GM18511 (cell line): ENCODE data around the gene PHKB.

ENCODE experiments used
- ATAC-seq: cut with Tn5 transposase; IDR thresholded peaks from one replicate; pipeline ENCODE4 v1.9.1; 2021; ENCODE audit warnings: mild to moderate bottlenecking, moderate library complexity; ENCODE audit not compliant: unreplicated experiment

Gene PHKB

GRCh38 chr16:47617732-47618131 is 156.6 kb downstream of the PHKB start:
- ATAC-seq, result no peak

DNA sequence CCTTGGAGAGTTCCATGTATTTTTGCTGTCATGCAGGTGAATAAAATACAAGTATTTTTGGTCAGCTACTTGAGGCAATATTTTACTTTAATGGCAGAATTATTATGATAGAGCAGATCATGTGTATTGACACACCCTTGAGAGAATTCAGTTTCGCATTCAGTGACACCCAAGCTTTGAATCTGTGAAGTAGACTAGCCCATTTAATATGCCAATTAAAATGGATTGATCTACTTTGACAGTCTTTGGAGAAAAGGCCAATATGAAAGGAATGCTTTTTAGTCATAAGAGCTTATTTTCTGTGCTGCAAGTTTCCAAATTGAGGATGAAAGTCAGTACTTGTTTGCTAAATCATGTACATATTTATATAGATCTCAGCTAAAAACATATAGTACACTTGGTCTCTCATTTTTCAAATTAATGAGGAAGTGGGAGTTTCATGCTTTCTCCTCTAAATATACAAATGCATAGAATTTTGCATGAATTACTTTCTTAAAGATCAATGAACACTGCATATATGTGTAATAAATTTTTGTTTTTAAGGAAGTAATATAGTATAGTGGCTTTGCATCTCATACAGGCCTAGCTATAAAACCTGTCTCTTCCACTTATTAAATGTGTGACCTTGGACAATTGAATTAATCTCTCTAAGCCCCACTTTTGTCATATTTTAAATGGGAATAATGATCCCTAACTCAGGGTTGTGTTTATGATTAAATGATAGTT is 161.5 kb downstream of the PHKB start:
- ATAC-seq, result no peak

DNA sequence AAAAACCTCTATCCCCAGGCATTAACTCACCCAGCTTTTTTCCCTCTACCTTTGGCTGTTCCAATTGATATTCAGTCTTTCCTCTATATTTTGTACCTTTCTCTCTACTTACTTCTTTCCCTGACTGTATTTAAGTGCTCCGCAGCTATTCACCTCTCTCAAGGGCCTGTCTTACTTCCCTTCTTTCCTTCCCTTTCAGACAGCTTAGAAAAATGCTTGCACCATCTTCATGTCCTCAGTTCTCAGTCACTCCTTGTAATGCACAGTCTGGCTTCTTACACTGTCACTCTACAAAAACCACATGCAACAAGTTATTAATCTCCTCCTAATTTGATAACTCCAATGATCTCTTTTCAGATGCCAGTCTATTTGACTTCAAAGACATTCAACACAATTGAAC is 163.4 kb downstream of the PHKB start:
- no peak for ATAC-seq

- no peak for ATAC-seq
Measured at GRCh38 chr16:47625115-47625567, 164.0 kb downstream of the PHKB start.

DNA sequence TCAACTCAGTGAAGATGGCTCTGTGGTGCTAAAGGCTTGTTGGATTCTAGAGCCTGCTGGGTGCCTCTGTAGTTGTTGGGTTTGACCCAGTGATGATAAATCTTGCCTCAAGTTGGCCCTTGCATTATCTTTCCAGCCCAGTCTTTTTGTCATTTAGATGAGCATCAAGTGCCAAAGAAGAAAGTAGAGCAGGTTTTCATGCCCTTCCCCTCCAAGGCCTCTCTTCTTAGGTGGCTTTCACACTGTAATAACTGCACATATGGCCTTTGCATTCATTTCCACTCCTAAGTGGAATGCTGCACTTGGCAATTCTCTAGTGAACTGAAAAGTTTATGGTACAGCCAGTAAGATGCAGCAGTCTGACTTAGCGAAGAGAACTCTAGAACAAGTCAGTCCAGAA is 165.1 kb downstream of the PHKB start:
- ATAC-seq, result no peak

DNA sequence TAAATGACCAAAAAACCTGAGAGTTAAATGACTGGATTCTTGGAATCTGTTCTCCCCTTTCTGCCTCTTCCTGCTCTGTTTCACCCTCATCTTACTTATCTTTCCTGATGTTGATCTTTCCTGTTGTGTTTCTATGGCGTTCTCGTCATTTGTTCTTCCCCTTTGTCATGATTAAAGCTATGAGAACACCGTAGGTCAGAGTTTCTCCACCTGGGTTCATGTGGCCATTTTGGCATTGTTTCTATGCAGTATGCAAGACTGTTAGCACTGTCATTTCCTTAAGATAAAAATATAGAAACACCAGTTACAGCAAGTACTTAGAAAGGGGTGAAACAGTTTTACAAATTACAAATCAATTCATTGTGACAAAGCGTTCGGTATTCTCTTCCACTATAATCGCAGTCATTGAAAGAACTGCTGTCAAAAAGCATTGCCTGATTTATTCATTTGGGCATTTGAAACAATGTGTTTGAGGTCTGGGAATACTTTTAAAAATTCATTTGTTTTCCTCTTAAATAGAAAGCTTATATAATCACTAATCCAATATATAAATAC is 166.0 kb downstream of the PHKB start:
- ATAC-seq, result no peak

DNA sequence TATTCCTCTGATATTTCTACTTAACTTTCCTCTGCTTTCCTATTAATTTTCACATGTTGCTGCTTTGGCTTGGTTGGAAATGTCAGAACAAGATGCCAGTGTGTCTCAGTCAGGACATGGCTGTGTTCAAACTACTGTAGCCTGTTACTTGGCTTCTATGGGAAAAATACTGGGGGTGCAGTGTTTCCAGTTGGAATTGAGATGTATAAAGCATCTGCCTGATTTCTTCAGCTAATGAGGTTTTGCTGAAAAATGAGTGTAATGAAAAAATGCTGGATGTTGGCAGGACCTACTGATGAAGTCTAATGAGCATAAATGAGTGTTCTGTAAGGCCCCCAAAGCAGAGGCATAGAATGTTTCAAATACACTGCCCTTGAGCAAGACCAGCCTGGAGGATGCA is 166.6 kb downstream of the PHKB start:
- ATAC-seq, result no peak

- no peak for ATAC-seq
Measured at GRCh38 chr16:47631131-47631530, 170.0 kb downstream of the PHKB start.

DNA sequence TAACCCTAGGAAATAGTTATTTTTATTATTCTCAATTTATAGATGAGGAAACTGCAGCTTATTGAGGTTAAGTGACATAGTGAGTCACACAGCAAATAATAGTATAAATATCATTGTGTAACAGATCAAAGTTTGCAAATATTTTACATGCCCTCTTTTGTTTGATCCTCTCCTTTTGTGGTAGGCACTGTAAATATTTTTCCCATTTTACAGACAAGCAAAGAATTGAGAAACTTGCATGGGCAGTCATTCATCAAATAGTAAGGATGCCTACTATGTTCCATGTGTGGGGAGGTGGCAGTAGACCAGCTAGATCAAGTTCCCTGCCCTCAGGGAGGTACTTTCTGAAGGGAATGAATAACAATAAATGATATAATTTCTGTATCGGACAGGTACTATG is 173.0 kb downstream of the PHKB start:
- ATAC-seq, result no peak

GRCh38 chr16:47634727-47635126 is 173.6 kb downstream of the PHKB start:
- no peak for ATAC-seq

- ATAC-seq, result no peak
Measured at GRCh38 chr16:47636501-47637099, 175.5 kb downstream of the PHKB start.

- ATAC-seq, result no peak
Measured at GRCh38 chr16:47638175-47638574, 177.0 kb downstream of the PHKB start.

DNA sequence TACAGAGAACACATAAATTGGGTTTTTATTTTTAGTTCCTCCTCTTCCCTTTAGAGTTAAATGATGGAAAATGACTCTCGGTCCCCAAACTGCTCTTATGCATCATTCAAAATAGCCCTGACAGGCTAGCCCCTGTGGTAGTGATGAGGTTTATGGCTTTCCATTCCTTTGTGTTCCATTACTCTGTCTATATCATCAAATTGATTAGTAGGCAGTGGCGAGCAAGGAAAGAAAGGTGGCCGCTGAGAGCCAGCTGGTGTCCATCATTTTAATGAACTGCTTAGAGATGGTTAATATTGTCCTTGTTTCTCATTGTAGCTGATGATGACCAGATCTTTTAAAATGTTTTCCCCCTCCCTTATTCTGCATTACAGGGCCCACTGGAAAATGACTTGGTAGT is 179.5 kb downstream of the PHKB start:
- no peak for ATAC-seq

- ATAC-seq, result no peak
Measured at GRCh38 chr16:47643323-47644000, 182.3 kb downstream of the PHKB start.

DNA sequence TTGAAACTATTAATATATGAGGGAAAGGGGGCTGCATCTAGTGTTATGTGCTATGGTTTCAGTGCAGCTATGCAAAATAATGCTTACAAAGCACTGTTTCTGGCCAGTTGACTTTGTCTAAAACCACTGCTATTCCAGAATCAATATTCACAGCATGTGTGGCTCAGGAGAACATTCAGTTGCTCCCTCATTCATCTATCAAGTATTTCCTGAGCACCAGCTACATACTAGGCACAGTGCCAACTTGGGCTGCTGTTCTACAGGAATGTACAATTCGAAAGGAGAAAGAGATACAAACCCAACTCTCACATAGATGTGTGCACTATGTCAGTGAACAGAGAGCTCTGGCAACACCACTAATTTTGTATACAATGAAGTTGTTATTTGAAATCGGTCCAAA is 183.0 kb downstream of the PHKB start:
- ATAC-seq, result no peak

DNA sequence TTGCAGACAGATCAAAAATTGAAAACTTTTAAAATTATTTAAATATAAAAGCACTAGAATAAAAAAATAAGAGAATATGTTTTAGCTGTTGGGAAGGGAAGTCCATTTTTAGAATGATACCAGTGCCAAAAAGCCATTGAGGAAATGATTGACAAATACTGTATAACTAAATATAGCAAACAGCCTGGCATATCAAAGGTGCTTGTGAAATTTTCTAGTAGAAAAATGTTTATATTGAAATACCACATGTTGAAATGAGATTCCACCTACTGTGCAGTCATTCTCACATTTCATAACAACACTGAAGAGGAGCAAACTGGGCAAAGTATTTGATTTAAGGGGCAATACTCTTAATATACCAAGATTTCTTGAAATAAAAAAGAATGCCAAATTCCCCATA is 183.5 kb downstream of the PHKB start:
- no peak for ATAC-seq

DNA sequence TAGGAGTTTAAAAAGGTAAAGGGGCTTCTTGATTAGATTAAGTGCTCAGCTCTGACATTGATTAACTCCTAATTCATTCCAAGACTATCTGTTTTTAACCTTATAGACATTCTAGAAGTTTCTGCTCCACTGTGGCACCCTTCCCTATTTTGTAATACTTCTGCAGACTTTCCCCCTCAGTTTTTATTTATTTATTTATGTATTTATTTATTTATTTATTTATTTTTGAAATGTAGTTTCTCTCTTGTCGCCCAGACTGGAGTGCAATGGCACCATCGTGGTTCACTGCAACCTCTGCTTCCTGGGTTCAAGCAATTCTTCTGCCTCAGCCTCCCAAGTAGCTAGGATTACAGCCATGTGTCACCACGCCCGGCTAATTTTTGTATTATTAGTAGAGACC is 185.8 kb downstream of the PHKB start:
- ATAC-seq, result no peak

DNA sequence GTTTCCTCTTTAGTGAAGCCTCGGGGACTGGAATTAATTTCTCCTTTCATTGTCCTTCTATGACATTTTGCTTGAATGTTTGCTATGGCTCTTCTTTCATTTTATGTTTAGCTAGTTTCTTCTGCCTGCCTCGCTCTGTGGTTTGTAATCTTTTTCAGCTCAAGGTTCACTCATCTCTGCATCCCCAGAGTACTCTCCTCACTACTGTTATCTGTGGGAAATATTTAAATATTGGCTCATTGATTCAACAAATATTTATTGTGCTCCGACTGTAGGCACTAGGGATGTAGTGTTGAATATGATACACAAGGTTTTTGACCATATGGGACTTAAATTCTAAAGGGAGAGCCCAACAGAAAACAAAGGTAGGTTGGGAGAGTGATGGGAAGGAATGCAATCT is 195.9 kb downstream of the PHKB start:
- ATAC-seq, result no peak

GRCh38 chr16:47657977-47658376 is 196.8 kb downstream of the PHKB start:
- no peak for ATAC-seq

DNA sequence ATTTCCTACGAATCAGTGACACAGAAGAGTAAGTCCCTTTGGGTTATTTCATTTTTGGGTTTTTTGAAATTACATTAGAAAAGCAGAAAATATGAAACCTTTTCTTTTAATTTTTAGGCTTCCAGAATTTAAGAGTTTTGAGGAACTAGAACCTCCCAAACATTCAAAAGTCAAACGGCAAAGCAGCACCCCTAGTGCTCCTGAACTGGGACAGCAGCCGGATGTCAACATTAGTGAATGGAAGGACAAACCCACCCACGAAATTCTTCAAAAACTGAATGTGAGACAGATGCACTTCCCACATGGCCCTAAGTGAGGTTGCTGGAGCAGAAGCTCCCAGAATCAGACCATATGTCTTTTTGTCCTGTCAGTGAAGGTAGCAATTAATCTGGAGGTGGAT is 199.4 kb downstream of the PHKB start:
- ATAC-seq, result no peak

DNA sequence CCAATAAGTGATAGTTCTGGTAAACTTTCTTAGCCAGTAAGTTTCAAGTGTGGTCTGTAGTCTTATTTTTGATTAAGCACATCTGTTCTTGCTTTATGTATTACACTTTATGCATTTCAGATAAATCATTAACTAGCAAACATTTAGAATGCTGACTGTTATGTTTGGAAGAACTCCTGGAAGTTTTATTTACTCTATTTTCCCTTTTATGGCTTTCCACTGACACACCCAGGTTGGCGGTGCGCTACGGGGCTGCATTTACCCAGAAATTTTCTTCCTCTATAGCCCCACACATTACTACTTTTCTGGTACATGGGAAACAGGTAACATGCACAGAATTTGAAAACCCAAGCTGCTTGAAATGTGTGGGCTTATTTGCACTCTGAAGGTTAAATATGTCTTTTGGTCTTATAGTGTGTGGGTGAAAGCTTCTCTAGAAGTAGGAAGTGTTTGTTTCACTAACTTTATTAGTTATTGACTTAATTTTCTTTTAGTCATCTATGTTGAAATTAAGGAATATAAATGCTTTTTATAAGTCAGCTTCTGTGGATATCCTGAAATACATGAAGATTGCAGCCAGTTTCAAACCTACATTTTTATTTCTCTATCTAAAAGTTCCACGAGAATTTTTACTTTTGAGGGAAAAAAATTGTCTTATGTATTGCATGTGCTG is 203.7 kb downstream of the PHKB start:
- ATAC-seq, result no peak
